Lower leg skin (tissue), 4 donors: Measurements from ENCODE around the gene KCTD20. TPM values are rescaled to one million over a fixed set of nuclear protein-coding genes. Genes with fewer than 3 reads are reported as not detected.

ENCODE experiments used
- DNase-seq, 2 donors: peaks; one replicate each; pipeline ENCODE4 v3.0.0-alpha.2; 2019; ENCODE audit warnings: low spot score in 2 of 2
- H3K4me3 ChIP-seq: fragments of 200-600 bp; sonication (generic); 2 replicates; pipeline ENCODE4 v1.5.1; 2017; ENCODE audit warnings: mild to moderate bottlenecking, low read depth; ENCODE audit not compliant: poor library complexity, severe bottlenecking
- CTCF ChIP-seq, 3 donors: fragments of 450-650 bp; IDR thresholded peaks; one replicate each; pipeline ENCODE4 v1.5.1; 2016; ENCODE audit warnings: antibody characterized with exemption in 3 of 3, mild to moderate bottlenecking in 3 of 3, moderate library complexity in 2 of 3
- POLR2A ChIP-seq, 2 donors: fragments of 450-650 bp; IDR thresholded peaks; one replicate each; pipeline ENCODE4 v1.6.1; 2016 to 2017; ENCODE audit warnings: antibody characterized with exemption in 2 of 2, mild to moderate bottlenecking in 1 of 2, moderate library complexity in 1 of 2
- WGBS, 2 donors: methylation state at CpG; one replicate each; pipeline ENCODE4 v1.1.5; 2018; 5-methylcytosine and 5-hydroxymethylcytosine counted together
- intact Hi-C: fragments of 100-400 bp; cut with DNase I; formaldehyde crosslinking; loops from one replicate; pipeline ENCODE4 v1.15.0; 2023; ENCODE audit warnings: low total_unique reads
- total RNA-seq, 4 donors: library from RNA; depleted of rRNA; stranded (reverse); fragments of >200 nt; gene quantifications; one replicate each; pipeline ENCODE4 v1.1.0, GENCODE V29; 2016

The KCTD20 gene
- total RNA-seq, 4 donors from 2014 or later = 48.5 to 84.1 (median 56.8) TPM

GRCh38 chr6:36510365-36510764 lies 67.6 kb downstream of the KCTD20 start:
- no peak for TF ChIP-seq POLR2A (IDR thresholded peaks at IDR 0.05)
- TF ChIP-seq CTCF (IDR thresholded peaks at IDR 0.05) = no peak
- WGBS, 2 donors = 82 to 83% methylated on average over 3 of the region's 3 CpGs
- DNase-seq = no peak
- no peak overlapping the region for H3K4me3 ChIP-seq
- intact Hi-C loops = no loop called here

- TF ChIP-seq CTCF (IDR thresholded peaks at IDR 0.05) = no peak
- TF ChIP-seq POLR2A (IDR thresholded peaks at IDR 0.05) = no peak
- DNase-seq = no peak
- no peak overlapping the region for H3K4me3 ChIP-seq
- 90 to 92% methylated on average over 8 of the region's 8 CpGs for WGBS, 2 donors
- intact Hi-C loops = no loop called here
These were observed 72.0 kb downstream of the KCTD20 start for GRCh38 chr6:36514554-36515456.

GRCh38 chr6:36515844-36516243 lies 73.0 kb downstream of the KCTD20 start:
- intact Hi-C loops = no loop called here
- WGBS, 2 donors = 77 to 83% methylated on average over 3 of the region's 3 CpGs
- TF ChIP-seq CTCF (IDR thresholded peaks at IDR 0.05) = no peak
- H3K4me3 ChIP-seq = no peak overlapping the region
- no peak for DNase-seq

- TF ChIP-seq CTCF (IDR thresholded peaks at IDR 0.05) (no peak), POLR2A (IDR thresholded peaks at IDR 0.05) (no peak)
- intact Hi-C loops = no loop called here
- no peak overlapping the region for H3K4me3 ChIP-seq
- 83 to 84% methylated on average over 4 of the region's 4 CpGs for WGBS, 2 donors
- no peak for DNase-seq
These were observed 73.8 kb downstream of the KCTD20 start for GRCh38 chr6:36516559-36516958.

GRCh38 chr6:36516988-36517387 lies 74.2 kb downstream of the KCTD20 start:
- no peak for DNase-seq
- intact Hi-C loops = no loop called here
- no peak for TF ChIP-seq CTCF (IDR thresholded peaks at IDR 0.05)
- no peak for TF ChIP-seq POLR2A (IDR thresholded peaks at IDR 0.05)
- no peak overlapping the region for H3K4me3 ChIP-seq

GRCh38 chr6:36517408-36517807 lies 74.6 kb downstream of the KCTD20 start:
- intact Hi-C loops = no loop called here
- no peak overlapping the region for H3K4me3 ChIP-seq
- no peak for TF ChIP-seq CTCF (IDR thresholded peaks at IDR 0.05)
- no peak for TF ChIP-seq POLR2A (IDR thresholded peaks at IDR 0.05)
- 64 to 80% methylated on average over 2 of the region's 2 CpGs for WGBS, 2 donors
- no peak for DNase-seq
